ENCODE measurements around the gene NKX1-2. TPM values are rescaled to one million over a fixed set of nuclear protein-coding genes. Genes with fewer than 3 reads are reported as not detected.
A peak's percentile ranks its signal among the peaks of the same experiment; 100 is the strongest.
"Not testable (repeated sequence)": the region's sequence is repeated elsewhere in the genome, so short reads cannot be mapped to it uniquely, and the experiment has no call there.

The NKX1-2 gene
- total and polyA plus RNA-seq, 2 donors: not detected

DNA sequence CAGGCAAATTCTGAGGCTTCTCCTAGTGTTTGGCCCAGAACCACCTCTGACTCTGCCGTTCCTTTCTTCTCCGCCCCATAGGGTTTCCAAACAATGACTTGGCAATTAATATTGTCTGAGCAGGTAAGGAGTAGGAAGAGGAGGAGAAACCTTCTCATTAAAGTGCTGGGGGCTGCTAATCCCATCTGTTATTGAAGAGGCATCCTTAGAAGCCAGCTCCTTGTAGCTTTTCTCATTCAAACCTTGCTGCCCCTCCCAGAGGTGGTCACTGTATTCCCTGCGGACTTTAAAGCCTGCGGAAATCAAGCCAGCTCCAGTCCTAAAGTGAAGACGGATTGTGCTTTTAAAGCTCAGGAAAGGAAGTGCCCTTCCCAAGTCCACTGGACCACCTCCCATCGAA lies 1.4 kb upstream of the NKX1-2 start:
- Histone ChIP-seq H3K4me3 (ENCODE audit: low read depth, low read length) (no peak overlapping the region), H3K27ac (ENCODE audit: low read depth) (no peak overlapping the region), H3K4me1 (ENCODE audit: insufficient read depth) (peaks cover 9% of the 10 kb centered on the region), H3K36me3 (ENCODE audit: insufficient read depth) (no peaks in the 10 kb centered on the region)
- WGBS: 18% methylated on average over 6 of the region's 6 CpGs
- DNase-seq (ENCODE audit: extremely low spot score): no peak

GRCh38 chr10:124450783-124451057 lies 885 bp upstream of the NKX1-2 start:
- no peak overlapping the region for H3K4me3 ChIP-seq (ENCODE audit: low read depth, low read length)
- WGBS: 14% methylated on average over 5 of the region's 5 CpGs
- DNase-seq (ENCODE audit: extremely low spot score): no peak
- no peaks in the 10 kb centered on the region for H3K36me3 ChIP-seq (ENCODE audit: insufficient read depth)
- no peak overlapping the region for H3K27ac ChIP-seq (ENCODE audit: low read depth)
- H3K4me1 ChIP-seq (ENCODE audit: insufficient read depth): peaks cover 9% of the 10 kb centered on the region

DNA sequence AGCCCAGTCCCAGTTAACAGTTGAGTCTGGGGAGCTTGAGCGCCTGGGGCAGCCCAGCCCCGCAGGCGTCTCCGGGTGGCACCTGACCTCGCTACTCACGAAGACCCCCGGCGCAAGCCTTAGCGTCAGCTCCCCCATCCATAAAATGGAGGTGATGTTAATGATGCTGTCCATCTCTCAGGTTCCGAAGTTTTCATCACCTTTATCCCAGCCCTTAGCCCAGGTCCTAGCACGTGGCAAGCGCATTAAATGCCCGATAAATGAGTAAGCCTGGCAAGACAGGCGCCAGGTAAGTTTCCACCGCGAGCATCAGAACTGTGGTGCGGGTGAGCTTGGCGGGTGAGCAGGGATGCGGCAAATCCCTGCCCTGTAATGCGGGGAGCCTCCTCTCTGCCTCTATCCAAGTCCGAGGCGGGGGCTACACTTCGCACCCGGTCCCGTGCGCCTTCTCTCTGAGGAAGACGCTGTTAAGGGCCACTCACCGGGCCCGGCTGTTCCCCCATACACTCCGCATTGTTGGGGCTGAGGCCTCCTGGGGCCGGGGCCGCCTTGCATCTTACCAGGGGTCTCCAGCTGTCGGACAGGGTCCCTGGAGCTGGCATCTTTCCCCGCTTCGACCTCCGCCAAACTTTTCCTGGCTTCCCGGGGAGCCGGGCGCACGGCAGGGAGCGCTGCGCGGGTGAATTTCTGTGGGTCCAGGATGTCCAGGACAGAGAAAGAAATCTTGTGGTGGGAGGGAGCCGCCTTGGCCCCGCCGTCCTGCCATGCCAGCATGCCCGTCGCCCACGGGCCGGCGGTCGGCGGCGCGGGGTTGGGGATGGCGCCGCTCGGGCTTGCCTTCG lies 444 bp downstream of the NKX1-2 start:
- H3K4me3 ChIP-seq (ENCODE audit: low read depth, low read length): peak overlapping the region; percentile 20
- no peak overlapping the region for H3K27ac ChIP-seq (ENCODE audit: low read depth)
- whole genome bisulfite sequencing: 1% methylated on average over 59 of the region's 59 CpGs
- H3K4me1 ChIP-seq (ENCODE audit: insufficient read depth): peaks cover 9% of the 10 kb centered on the region
- no peak for DNase-seq (ENCODE audit: extremely low spot score)
- H3K36me3 ChIP-seq (ENCODE audit: insufficient read depth): no peaks in the 10 kb centered on the region

GRCh38 chr10:124448696-124449169 lies 1.1 kb downstream of the NKX1-2 start:
- DNase-seq (ENCODE audit: extremely low spot score): no peak
- no peaks in the 10 kb centered on the region for H3K36me3 ChIP-seq (ENCODE audit: insufficient read depth)
- peaks cover 9% of the 10 kb centered on the region for H3K4me1 ChIP-seq (ENCODE audit: insufficient read depth)
- H3K4me3 ChIP-seq (ENCODE audit: low read depth, low read length): no peak overlapping the region
- H3K27ac ChIP-seq (ENCODE audit: low read depth): no peak overlapping the region
- WGBS: 2% methylated on average over 26 of the region's 26 CpGs

DNA sequence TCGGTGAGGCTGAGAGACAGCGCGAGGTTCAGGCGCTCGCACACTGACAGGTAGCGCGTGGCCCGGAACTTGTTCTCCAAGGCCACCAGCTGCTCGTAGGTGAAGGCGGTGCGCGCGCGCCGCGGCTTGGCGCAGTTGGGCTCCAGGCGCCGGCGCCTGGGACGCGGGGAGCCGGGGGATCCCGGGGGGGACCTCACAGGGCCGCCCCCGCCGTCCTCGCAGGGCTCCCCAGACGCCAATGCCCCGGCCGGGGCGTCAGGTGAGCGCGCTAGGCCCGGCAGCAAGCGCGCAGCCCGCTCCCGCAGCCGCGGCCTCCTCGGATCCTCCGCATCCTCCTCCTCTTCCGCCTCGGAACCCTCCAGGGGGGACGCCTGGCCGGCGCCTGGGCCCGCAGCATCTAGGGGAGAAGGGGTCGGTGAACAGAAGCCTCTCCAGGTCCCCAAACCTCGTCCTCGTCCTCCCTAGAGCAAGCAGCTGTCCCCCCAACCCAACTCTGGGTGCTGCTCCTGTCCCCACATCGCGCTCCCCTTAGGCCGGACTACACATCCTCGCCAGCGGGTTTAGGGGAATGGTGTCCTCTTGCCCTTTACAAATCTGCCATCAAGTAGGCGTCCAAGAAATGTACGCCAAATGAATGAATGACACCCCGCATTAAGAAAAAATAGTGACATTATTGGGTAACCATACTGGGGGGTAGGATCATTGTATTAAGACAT lies 1.9 kb downstream of the NKX1-2 start:
- no peaks in the 10 kb centered on the region for H3K36me3 ChIP-seq (ENCODE audit: insufficient read depth)
- no peak overlapping the region for H3K27ac ChIP-seq (ENCODE audit: low read depth)
- peaks cover 9% of the 10 kb centered on the region for H3K4me1 ChIP-seq (ENCODE audit: insufficient read depth)
- no peak for DNase-seq (ENCODE audit: extremely low spot score)
- peak overlapping the region; percentile 16 for H3K4me3 ChIP-seq (ENCODE audit: low read depth, low read length)
- 3% methylated on average over 60 of the region's 60 CpGs for WGBS

- Histone ChIP-seq H3K4me3 (ENCODE audit: low read depth, low read length) (peak overlapping the region; percentile 16), H3K36me3 (ENCODE audit: insufficient read depth) (no peaks in the 10 kb centered on the region)
These were observed 2.7 kb downstream of the NKX1-2 start for GRCh38 chr10:124446830-124447750.

GRCh38 chr10:124441694-124442093 lies 8.1 kb downstream of the NKX1-2 start:
- H3K36me3 ChIP-seq (ENCODE audit: insufficient read depth); DNase-seq (ENCODE audit: extremely low spot score); H3K27ac ChIP-seq (ENCODE audit: low read depth); H3K4me3 ChIP-seq (ENCODE audit: low read depth, low read length); H3K4me1 ChIP-seq (ENCODE audit: insufficient read depth): not testable (repeated sequence)
- WGBS: 80% methylated on average over 5 of the region's 5 CpGs

More at GRCh38 chr10:124446830-124447750, 2.7 kb downstream of the NKX1-2 start:
- Histone ChIP-seq H3K4me1 (ENCODE audit: insufficient read depth) (peaks cover 9% of the 10 kb centered on the region), H3K27ac (ENCODE audit: low read depth) (no peak overlapping the region)
- 9% methylated on average over 71 of the region's 71 CpGs for WGBS
- no peak for DNase-seq (ENCODE audit: extremely low spot score)

- no peaks in the 10 kb centered on the region for H3K36me3 ChIP-seq (ENCODE audit: insufficient read depth)
- DNase-seq (ENCODE audit: extremely low spot score): no peak
- H3K4me3 ChIP-seq (ENCODE audit: low read depth, low read length): no peak overlapping the region
- no peak overlapping the region for H3K27ac ChIP-seq (ENCODE audit: low read depth)
- no peaks in the 10 kb centered on the region for H3K4me1 ChIP-seq (ENCODE audit: insufficient read depth)
- 83% methylated on average over 8 of the region's 8 CpGs for WGBS
These were observed 13.6 kb downstream of the NKX1-2 start for GRCh38 chr10:124436191-124436638.

- 88% methylated on average over 4 of the region's 4 CpGs for WGBS
These were observed 14.2 kb downstream of the NKX1-2 start for GRCh38 chr10:124435683-124436082.

DNA sequence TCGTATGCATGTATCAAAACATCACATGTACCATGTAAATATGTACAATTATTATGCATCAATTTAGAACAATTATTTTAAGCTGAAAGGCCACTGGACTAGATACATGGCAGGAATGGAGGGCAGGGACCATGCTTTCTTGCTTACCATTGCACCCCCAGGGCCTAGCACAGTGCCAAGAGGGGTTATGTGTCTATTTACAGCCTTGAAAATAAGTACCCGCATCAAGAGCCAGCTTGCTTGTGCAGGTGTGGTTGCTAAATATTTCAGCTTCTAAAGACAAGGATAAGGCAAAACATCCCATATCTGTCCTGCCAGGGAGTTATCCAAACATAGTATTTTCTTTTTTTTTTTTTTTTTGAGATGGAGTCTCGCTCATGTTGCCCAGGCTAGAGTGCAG lies 16.4 kb downstream of the NKX1-2 start:
- WGBS: 76% methylated on average over 3 of the region's 3 CpGs
- DNase-seq (ENCODE audit: extremely low spot score): no peak
- Histone ChIP-seq H3K36me3 (ENCODE audit: insufficient read depth) (no peaks in the 10 kb centered on the region), H3K27ac (ENCODE audit: low read depth) (no peak overlapping the region), H3K4me3 (ENCODE audit: low read depth, low read length) (no peak overlapping the region), H3K4me1 (ENCODE audit: insufficient read depth) (no peaks in the 10 kb centered on the region)

More at GRCh38 chr10:124435683-124436082, 14.2 kb downstream of the NKX1-2 start:
- H3K27ac ChIP-seq (ENCODE audit: low read depth); DNase-seq (ENCODE audit: extremely low spot score); H3K36me3 ChIP-seq (ENCODE audit: insufficient read depth); H3K4me1 ChIP-seq (ENCODE audit: insufficient read depth); H3K4me3 ChIP-seq (ENCODE audit: low read depth, low read length): not testable (repeated sequence)

GRCh38 chr10:124430077-124430476 lies 19.8 kb downstream of the NKX1-2 start:
- no peaks in the 10 kb centered on the region for H3K36me3 ChIP-seq (ENCODE audit: insufficient read depth)
- no peak overlapping the region for H3K4me3 ChIP-seq (ENCODE audit: low read depth, low read length)
- H3K4me1 ChIP-seq (ENCODE audit: insufficient read depth): no peaks in the 10 kb centered on the region
- no peak overlapping the region for H3K27ac ChIP-seq (ENCODE audit: low read depth)
- no peak for DNase-seq (ENCODE audit: extremely low spot score)
- 91% methylated on average over 4 of the region's 4 CpGs for WGBS

DNA sequence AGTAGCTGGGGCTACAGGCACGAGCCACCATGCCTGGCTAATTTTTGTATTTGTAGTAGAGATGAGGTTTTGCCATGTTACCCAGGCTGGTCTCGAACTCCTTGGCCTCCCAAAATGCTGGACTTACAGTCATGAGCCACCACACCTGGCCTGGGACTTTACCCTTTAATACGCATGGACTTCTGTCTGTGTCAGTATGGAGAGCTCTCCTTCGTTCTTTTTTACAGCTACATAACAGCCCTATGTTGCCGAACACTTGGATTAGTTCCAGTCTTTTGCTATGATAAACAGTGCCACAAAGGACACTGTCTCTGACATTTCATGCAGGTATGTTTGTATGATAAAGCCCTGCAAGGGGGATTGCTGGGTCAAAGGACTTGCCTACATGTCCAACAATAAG lies 20.3 kb downstream of the NKX1-2 start:
- H3K36me3 ChIP-seq (ENCODE audit: insufficient read depth): no peaks in the 10 kb centered on the region
- whole genome bisulfite sequencing: 61% methylated on average over 5 of the region's 5 CpGs
- no peaks in the 10 kb centered on the region for H3K4me1 ChIP-seq (ENCODE audit: insufficient read depth)
- DNase-seq (ENCODE audit: extremely low spot score): no peak
- no peak overlapping the region for H3K27ac ChIP-seq (ENCODE audit: low read depth)
- no peak overlapping the region for H3K4me3 ChIP-seq (ENCODE audit: low read depth, low read length)

DNA sequence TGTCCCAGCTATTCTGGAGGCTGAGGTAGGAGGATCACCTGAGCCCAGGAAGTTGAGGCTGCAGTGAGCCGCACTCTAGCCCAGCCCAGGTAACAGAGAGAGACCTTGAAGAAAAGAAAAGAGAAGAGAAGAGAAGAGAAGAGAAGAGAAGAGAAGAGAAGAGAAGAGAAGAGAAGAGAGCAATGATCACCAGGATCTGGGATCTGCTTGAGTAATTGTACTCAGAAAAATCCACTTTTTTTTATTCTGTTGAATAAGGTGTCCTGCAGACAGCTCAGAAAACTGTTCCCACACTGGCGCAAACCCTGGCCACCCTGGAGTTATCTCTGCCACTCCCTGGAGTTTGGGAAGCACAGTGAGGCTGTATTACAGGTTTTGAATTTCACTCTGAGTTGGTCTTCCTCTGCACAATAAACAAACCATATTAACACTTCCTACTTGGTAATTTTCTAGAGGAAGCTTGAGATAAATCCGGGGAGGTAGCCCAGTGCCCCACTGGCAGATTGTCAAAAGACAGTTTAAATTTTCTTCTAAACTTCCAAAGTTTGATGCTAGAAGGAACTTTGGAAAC lies 21.5 kb downstream of the NKX1-2 start:
- no peak for DNase-seq (ENCODE audit: extremely low spot score)
- 50% methylated on average over 3 of the region's 3 CpGs for WGBS
- H3K27ac ChIP-seq (ENCODE audit: low read depth): no peak overlapping the region

More for the DNA sequence above, 21.5 kb downstream of the NKX1-2 start:
- no peak overlapping the region for H3K4me3 ChIP-seq (ENCODE audit: low read depth, low read length)
- H3K36me3 ChIP-seq (ENCODE audit: insufficient read depth): no peaks in the 10 kb centered on the region
- H3K4me1 ChIP-seq (ENCODE audit: insufficient read depth): no peaks in the 10 kb centered on the region

Measured in urinary bladder (tissue), 4 donors.